Heart left ventricle (tissue), 13 donors: ENCODE data around the gene ADGRG7.

Source experiments
- POLR2A ChIP-seq, 2 donors: fragments of 450-650 bp; IDR thresholded peaks; one replicate each; pipeline ENCODE4 v1.6.1; 2017; ENCODE audit warnings: antibody characterized with exemption in 2 of 2, mild to moderate bottlenecking in 2 of 2, moderate library complexity in 2 of 2
- TF ChIP-seq, protein P1 (sequence below), 12 donors: fragments of 200-600 bp; sonication (generic) in 4 of 12; IDR thresholded peaks; one replicate each; pipeline versions ENCODE4 v1.5.0 to v1.8.0; 2018 to 2022; ENCODE audit warnings: antibody characterized with exemption in 12 of 12, mild to moderate bottlenecking in 5 of 12
- donor health status: ischemic (EF 13 %, LVEDD 7.1; RV severe dilation, severe dysfunction).
- donor health status: DM: no; HTN: yes; CAD: no.
- donor health status: DM: no; HTN: no; CAD: no.
- donor health status: ischemic (EF 25% LVEDD 6.9; RV normal size, moderate dysfunction).
- donor health status: ischemic (EF 25% LVEDD 5.7; RV mildly dilated, moderate dysfunction).
- donor health status: ischemic (EF 35%, LVEDD 5.7; RV mildly dilated, moderate dysfunction).
- donor health status: nonischemic (EF 11% LVEDD 7.7; RV severe dilation, severe dysfunction).
- donor health status: DM: yes; HTN: yes; CAD: no.
- donor health status: PGD.
- donor health status: ischemic (EF 29% LVEDD 5.4; RV normal size, mild dysfunction).
- donor health status: nonischemic (EF 23%, LVEDD 6.1; RV moderate dilation, normal function).

DNA sequence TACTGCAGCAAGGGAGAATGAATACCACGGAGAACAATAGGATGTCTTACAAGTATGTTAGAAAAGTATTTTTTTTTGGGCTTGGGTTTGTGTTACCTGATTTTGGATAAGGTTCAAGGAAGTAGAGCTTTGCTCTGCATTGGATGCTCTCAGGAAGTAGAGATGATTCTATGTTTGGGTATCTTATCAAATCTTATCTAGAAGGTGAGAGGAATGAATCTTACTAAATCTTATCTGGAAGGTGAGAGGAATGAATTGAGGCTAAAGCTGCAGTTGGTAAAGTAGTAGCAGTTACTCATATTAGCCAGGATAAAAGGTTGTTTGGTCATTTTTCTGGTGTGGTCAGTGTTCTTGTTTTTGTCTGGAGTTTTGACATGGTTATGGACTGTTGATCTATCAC lies 117.3 kb downstream of the ADGRG7 start:
- TF ChIP-seq, protein P1, sequence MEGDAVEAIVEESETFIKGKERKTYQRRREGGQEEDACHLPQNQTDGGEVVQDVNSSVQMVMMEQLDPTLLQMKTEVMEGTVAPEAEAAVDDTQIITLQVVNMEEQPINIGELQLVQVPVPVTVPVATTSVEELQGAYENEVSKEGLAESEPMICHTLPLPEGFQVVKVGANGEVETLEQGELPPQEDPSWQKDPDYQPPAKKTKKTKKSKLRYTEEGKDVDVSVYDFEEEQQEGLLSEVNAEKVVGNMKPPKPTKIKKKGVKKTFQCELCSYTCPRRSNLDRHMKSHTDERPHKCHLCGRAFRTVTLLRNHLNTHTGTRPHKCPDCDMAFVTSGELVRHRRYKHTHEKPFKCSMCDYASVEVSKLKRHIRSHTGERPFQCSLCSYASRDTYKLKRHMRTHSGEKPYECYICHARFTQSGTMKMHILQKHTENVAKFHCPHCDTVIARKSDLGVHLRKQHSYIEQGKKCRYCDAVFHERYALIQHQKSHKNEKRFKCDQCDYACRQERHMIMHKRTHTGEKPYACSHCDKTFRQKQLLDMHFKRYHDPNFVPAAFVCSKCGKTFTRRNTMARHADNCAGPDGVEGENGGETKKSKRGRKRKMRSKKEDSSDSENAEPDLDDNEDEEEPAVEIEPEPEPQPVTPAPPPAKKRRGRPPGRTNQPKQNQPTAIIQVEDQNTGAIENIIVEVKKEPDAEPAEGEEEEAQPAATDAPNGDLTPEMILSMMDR (IDR thresholded peaks at IDR 0.05) = no peak
- TF ChIP-seq POLR2A (IDR thresholded peaks at IDR 0.05) = no peak
